GM12872 (cell line): ENCODE data around the gene PARD3B.

Source experiments
- TF ChIP-seq, protein P1 (sequence below): IDR thresholded peaks from 3 replicates; pipeline ENCODE4 v1.5.1; 2011; ENCODE audit warnings: low read depth, mild to moderate bottlenecking, low read length, moderate library complexity; ENCODE audit not compliant: insufficient read depth

PARD3B gene

DNA sequence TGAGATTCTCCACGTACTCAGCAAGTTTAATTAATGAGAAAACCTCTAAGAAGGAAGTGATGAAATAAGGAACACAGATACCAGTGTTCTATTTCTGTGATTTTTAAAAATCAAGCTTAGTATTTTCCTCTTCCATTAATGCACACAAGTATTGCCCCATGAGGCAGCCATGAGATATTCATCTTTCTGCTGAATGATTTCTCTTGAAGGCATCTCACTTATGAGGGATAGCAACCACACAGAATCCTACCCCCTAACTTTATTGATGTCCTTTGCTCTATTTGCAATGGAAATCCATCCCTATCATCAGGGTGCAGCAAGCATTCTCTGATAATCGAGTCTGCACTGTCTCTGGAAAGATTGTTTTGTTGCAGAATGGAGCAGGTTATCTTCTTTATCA lies 893.0 kb downstream of the PARD3B start:
- TF ChIP-seq, protein P1, sequence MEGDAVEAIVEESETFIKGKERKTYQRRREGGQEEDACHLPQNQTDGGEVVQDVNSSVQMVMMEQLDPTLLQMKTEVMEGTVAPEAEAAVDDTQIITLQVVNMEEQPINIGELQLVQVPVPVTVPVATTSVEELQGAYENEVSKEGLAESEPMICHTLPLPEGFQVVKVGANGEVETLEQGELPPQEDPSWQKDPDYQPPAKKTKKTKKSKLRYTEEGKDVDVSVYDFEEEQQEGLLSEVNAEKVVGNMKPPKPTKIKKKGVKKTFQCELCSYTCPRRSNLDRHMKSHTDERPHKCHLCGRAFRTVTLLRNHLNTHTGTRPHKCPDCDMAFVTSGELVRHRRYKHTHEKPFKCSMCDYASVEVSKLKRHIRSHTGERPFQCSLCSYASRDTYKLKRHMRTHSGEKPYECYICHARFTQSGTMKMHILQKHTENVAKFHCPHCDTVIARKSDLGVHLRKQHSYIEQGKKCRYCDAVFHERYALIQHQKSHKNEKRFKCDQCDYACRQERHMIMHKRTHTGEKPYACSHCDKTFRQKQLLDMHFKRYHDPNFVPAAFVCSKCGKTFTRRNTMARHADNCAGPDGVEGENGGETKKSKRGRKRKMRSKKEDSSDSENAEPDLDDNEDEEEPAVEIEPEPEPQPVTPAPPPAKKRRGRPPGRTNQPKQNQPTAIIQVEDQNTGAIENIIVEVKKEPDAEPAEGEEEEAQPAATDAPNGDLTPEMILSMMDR, result no peak

DNA sequence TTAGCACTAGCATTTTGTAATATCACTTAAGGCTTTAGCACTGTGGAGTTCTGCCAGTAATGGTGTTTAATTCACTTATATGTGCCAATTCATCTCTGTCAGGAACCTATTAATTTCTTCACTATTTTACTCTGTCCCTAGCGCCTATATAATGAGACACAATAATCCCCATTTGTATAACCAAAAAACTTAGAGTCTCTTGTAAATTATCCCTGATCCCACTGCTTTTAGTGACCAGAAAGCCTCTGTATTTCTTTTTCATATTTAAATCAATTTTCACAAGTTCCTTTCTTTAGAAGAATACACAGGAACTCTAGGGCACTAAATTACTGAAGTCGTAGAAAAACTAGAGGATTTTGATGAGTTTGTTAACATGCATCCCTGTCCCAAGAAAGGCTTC lies 894.3 kb downstream of the PARD3B start:
- TF ChIP-seq, protein P1, result no peak

DNA sequence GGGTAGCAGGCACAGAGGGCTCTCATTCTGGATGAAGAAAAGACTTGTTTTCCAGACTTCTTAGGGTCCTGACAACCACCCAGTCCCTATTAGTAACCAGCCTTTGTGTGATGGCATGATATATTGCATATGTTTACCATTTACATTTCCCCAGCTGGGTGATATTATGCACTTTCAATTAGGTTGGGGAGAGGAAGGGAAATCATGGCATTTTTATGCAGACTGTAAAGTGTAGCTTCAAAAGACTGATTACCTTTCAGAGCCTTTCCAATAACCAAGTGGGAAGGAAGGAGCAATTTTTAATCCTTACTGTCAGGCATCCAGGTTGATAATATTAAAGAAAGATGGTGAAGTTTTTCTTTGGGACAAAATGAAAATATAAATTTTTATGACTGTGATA lies 896.2 kb downstream of the PARD3B start:
- TF ChIP-seq, protein P1, result no peak

DNA sequence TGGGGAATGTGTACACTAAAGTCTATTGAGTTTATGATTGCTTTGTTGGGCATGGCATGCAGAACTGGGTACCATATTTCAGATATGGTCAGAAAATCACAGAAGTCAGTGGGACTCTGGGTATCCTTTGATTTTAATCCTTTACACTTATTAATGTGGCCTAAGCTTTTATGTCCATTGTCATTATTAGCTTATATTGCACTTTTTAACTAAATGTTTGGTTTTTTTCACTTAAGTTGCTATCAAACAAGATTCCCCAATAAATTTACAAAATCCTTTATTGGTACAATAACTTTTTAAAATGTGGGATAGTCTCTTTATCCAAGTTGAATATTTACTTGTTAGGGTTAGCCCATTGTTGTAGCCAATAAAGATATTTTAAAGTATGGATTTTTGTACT lies 902.9 kb downstream of the PARD3B start:
- TF ChIP-seq, protein P1, result no peak

DNA sequence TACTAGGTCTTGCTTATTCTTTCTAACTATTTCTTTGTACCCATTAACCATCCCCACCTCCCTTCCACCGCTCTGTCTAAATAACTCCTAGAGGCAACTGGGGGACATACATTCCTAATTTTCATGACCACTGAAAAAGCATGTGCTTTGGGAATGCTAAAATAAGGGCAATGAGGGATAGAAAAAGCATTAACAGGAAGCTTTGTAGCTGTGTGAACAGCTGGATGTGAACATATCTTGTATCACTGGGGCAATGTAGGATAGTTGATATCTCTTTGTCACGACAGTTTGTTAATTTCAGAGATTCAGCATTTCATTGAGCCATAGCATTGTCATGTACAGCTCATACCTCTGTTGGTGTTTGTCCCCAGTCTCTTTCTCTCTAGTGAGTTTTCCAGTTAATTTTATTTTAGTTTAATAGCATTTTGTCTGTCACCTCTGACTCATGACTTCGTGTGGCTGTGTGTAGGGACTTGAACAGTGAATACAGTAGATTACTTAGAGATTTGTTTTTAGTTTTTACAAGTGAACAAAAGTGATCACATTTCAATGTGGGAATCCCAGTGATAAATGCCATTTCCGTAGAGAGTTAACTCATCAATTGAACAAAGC lies 906.7 kb downstream of the PARD3B start:
- TF ChIP-seq, protein P1, result no peak

DNA sequence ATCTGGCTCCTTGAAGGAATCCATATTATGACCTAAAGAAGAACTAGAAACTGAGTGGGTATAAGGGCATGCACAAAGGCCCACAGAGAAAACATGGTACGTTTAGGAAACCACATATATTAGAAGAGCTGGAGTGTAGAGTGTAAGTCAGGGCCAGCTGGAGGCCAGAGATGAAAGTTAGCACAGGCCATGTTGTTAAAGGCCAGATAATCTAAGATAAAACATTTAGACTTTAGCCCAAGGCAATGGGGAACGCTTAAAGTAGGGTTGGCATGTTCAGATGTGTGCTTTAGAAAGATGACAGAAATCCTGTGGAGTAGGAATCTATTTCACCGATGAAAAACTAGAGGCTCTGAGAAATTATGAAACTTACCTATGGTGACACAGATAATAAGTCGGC lies 907.9 kb downstream of the PARD3B start:
- TF ChIP-seq, protein P1, result no peak

DNA sequence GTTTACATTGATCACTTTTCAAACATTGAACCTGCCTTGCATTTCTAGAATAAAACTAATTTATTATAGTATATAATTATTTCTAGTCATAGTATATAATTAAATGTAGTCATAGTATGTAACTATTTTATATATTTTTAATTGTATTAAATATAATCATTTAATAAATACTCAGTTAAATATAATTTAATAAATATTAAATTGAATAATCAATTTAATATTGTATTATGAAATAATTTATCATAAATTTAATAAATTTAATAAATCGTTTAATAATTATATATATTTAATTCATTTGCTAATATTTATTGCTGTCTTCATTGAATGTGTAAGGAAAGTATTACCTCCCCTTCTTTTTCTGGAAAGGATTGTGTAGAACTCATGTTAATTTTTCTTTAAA lies 911.4 kb downstream of the PARD3B start:
- TF ChIP-seq, protein P1, result no peak
